Retinal pigment epithelial cell (primary cell): ENCODE measurements around the gene TAF11.

ENCODE experiments used
- DNase-seq: peaks from one replicate; pipeline ENCODE4 v3.0.0-alpha.2; 2010; ENCODE audit warnings: low read depth
- H3K4me3 ChIP-seq: 2 replicates; pipeline ENCODE4 v1.5.1; 2011; ENCODE audit warnings: mild to moderate bottlenecking, low read length, control low read depth, moderate library complexity
- CTCF ChIP-seq: conservative IDR thresholded peaks from 2 replicates; pipeline ENCODE4 v1.5.1; 2011; ENCODE audit warnings: low read depth, low read length, control low read depth, inconsistent platforms

TAF11 gene

DNA sequence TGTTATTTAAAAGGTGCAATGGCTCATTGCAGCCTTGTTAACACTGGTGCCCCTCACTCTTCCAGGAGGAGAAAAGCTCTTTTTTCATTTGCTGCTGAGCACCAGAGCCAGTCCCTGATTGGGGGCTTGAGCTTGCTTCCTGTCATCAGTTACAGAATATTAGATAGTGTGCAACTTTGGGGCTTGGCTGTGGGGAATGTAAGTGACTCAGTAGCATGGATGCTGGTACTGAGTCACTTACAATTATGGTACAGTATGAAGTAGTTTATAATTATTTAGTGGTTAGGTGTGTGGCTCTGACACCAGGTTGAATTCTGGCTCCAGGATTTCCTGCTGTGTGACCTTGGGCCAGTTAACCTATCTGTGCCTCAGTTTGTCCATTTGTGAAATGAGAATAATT lies 38.8 kb upstream of the TAF11 start:
- TF ChIP-seq CTCF, result no peak
- DNase-seq, result no peak

GRCh38 chr6:34924831-34925625 lies 37.2 kb upstream of the TAF11 start:
- no peak for TF ChIP-seq CTCF
- no peak overlapping the region for H3K4me3 ChIP-seq
- no peak for DNase-seq

More for the DNA sequence above, 38.8 kb upstream of the TAF11 start:
- no peak overlapping the region for H3K4me3 ChIP-seq

- no peak for TF ChIP-seq CTCF
- no peak for DNase-seq
- no peak overlapping the region for H3K4me3 ChIP-seq
Observed at GRCh38 chr6:34922177-34922663, 34.4 kb upstream of the TAF11 start.

GRCh38 chr6:34920097-34920496 lies 32.3 kb upstream of the TAF11 start:
- H3K4me3 ChIP-seq, result no peak overlapping the region
- no peak for DNase-seq
- no peak for TF ChIP-seq CTCF

- no peak overlapping the region for H3K4me3 ChIP-seq
- no peak for DNase-seq
- TF ChIP-seq CTCF, result no peak
Observed at GRCh38 chr6:34919651-34920050, 31.8 kb upstream of the TAF11 start.

GRCh38 chr6:34917626-34918285 lies 29.9 kb upstream of the TAF11 start:
- TF ChIP-seq CTCF, result no peak
- H3K4me3 ChIP-seq, result no peak overlapping the region
- no peak for DNase-seq
